ENCODE measurements around the gene PTPRN2.
"Not testable (repeated sequence)": the region's sequence is repeated elsewhere in the genome, so short reads cannot be mapped to it uniquely, and the experiment has no call there.

Gene PTPRN2

DNA sequence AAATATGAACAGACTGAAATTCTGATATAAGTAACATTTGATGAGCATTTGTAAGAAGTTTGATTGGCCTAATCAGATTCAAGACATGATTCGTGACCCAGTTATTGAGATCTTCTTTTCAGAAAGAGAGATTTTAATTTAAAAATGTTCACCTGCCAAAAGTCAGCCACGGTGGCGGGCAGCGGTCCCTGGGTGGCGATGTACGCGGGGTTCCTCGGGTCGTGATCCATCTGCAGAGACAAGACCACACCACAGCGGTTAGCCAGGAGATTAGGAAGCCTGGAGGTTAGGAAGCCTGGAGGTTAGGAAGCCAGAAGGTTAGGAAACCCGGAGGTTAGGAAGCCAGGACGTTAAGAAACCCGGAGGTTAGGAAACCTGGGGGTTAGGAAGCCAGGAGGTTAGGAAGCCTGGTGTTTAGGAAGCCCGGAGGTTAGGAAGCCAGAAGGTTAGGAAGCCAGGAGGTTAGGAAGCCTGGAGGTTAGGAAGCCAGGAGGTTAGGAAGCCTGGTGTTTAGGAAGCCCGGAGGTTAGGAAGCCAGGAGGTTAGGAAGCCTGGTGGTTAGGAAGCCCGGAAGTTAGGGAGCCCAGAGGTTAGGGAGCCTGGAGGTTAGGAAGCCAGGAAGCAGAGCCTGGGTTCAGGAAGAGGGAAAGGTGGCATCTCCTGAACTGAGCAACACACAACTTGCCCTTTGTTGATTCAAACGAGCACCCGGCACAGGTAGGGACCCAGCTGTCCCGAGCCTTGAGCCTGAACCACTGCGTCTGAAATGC is 992.4 kb downstream of the PTPRN2 start:
- no peak for TF ChIP-seq CTCF (IDR thresholded peaks at IDR 0.05; ENCODE audit: low read depth, low read length)
- DNase-seq (ENCODE audit: extremely low read depth, low read depth), result no peak

- DNase-seq (ENCODE audit: extremely low read depth, low read depth), result no peak
- TF ChIP-seq CTCF (IDR thresholded peaks at IDR 0.05; ENCODE audit: low read depth, low read length), result no peak
Observed at GRCh38 chr7:157594306-157594705, 993.3 kb downstream of the PTPRN2 start.

- no peak for TF ChIP-seq CTCF (IDR thresholded peaks at IDR 0.05; ENCODE audit: low read depth, low read length)
- no peak for DNase-seq (ENCODE audit: extremely low read depth, low read depth)
Observed at GRCh38 chr7:157593541-157593940, 994.1 kb downstream of the PTPRN2 start.

- DNase-seq (ENCODE audit: extremely low read depth, low read depth), result not testable (repeated sequence)
Observed at GRCh38 chr7:157592636-157593320, 994.8 kb downstream of the PTPRN2 start.

- TF ChIP-seq CTCF (IDR thresholded peaks at IDR 0.05; ENCODE audit: low read depth, low read length), result no peak
- no peak for DNase-seq (ENCODE audit: extremely low read depth, low read depth)
Observed at GRCh38 chr7:157590526-157590925, 997.1 kb downstream of the PTPRN2 start.

- no peak for DNase-seq (ENCODE audit: extremely low read depth, low read depth)
- no peak for TF ChIP-seq CTCF (IDR thresholded peaks at IDR 0.05; ENCODE audit: low read depth, low read length)
Observed at GRCh38 chr7:157589680-157590079, 997.9 kb downstream of the PTPRN2 start.

GRCh38 chr7:157587805-157588560 is 999.6 kb downstream of the PTPRN2 start:
- TF ChIP-seq CTCF (IDR thresholded peaks at IDR 0.05; ENCODE audit: low read depth, low read length), result no peak
- no peak for DNase-seq (ENCODE audit: extremely low read depth, low read depth)

All from AG09319 (cell line).